Neural cell (in vitro differentiated cells): ENCODE data around the gene IRS1. TPM values are rescaled to one million over a fixed set of nuclear protein-coding genes. Genes with fewer than 3 reads are reported as not detected.

Experiments used
- H2AFZ ChIP-seq: fragments of 200-600, 300-800 bp; sonication (generic), shearing (Covaris generic); 2 replicates; pipeline ENCODE4 v1.6.0; 2014; ENCODE audit warnings: low read depth, mild to moderate bottlenecking, antibody characterized with exemption, low read length, moderate library complexity
- H3F3A ChIP-seq: fragments of 200-600 bp; shearing (Covaris generic); 2 replicates; pipeline ENCODE4 v1.6.1; 2016; ENCODE audit warnings: mild to moderate bottlenecking, moderate library complexity, mixed read lengths, antibody characterized with exemption, low read length; ENCODE audit not compliant: insufficient read depth, poor library complexity, severe bottlenecking
- H3K27ac ChIP-seq: fragments of 200-600, 300-800 bp; sonication (generic), shearing (Covaris generic); 2 replicates; pipeline ENCODE4 v1.5.1; 2014; ENCODE audit warnings: mild to moderate bottlenecking, low read length, moderate library complexity
- H3K27me3 ChIP-seq: fragments of 300-800, 200-600 bp; sonication (generic), shearing (Covaris generic); 2 replicates; pipeline ENCODE4 v1.6.0; 2014; ENCODE audit warnings: mild to moderate bottlenecking, low read depth, low read length, moderate library complexity; ENCODE audit not compliant: insufficient read depth
- H3K36me3 ChIP-seq: fragments of 300-800, 200-600 bp; sonication (generic), shearing (Covaris generic); 2 replicates; pipeline ENCODE4 v1.5.1; 2014; ENCODE audit warnings: mild to moderate bottlenecking, antibody characterized with exemption, low read length, moderate library complexity; ENCODE audit not compliant: insufficient read depth
- H3K4me2 ChIP-seq: fragments of 300-800, 200-600 bp; sonication (generic), shearing (Covaris generic); 2 replicates; pipeline ENCODE4 v1.6.0; 2014; ENCODE audit warnings: mild to moderate bottlenecking, low read length
- H3K4me3 ChIP-seq: fragments of 300-800, 200-600 bp; sonication (generic), shearing (Covaris generic); 2 replicates; pipeline ENCODE4 v1.5.1; 2014; ENCODE audit warnings: mild to moderate bottlenecking, low read length, moderate library complexity
- H3K79me2 ChIP-seq: fragments of 200-600 bp; shearing (Covaris generic); replicated peaks from 2 replicates; pipeline ENCODE4 v1.6.0; 2014; ENCODE audit warnings: mild to moderate bottlenecking, low read length, moderate library complexity; ENCODE audit not compliant: insufficient read depth
- H3K9ac ChIP-seq: fragments of 300-800, 200-600 bp; sonication (generic), shearing (Covaris generic); 2 replicates; pipeline ENCODE4 v1.6.1; 2016; ENCODE audit warnings: mild to moderate bottlenecking, low read length, mixed read lengths
- H3K9me2 ChIP-seq: fragments of 200-600 bp; shearing (Covaris generic); 2 replicates; pipeline ENCODE4 v1.6.1; 2016; ENCODE audit warnings: mild to moderate bottlenecking, low read length, mixed read lengths; ENCODE audit not compliant: insufficient read depth
- H3K9me3 ChIP-seq: fragments of 200-600, 300-800 bp; sonication (generic), shearing (Covaris generic); 2 replicates; pipeline ENCODE4 v1.6.1; 2016; ENCODE audit warnings: mild to moderate bottlenecking, mixed run types, low read length, moderate library complexity, mixed read lengths
- H4K20me1 ChIP-seq: fragments of 200-600 bp; shearing (Covaris generic); 2 replicates; pipeline ENCODE4 v1.6.1; 2016; ENCODE audit warnings: mild to moderate bottlenecking, mixed run types; ENCODE audit not compliant: insufficient read depth
- CTCF ChIP-seq: fragments of 450-650 bp; IDR thresholded peaks from 2 replicates; pipeline ENCODE4 v1.5.1; 2014; ENCODE audit warnings: antibody characterized with exemption, mild to moderate bottlenecking, moderate library complexity; ENCODE audit not compliant: poor library complexity, severe bottlenecking
- EP300 ChIP-seq: fragments of 450-650 bp; conservative IDR thresholded peaks from 2 replicates; pipeline ENCODE4 v1.6.1; 2014; ENCODE audit warnings: antibody characterized with exemption, mild to moderate bottlenecking, moderate library complexity; ENCODE audit not compliant: poor library complexity, severe bottlenecking
- EZH2 ChIP-seq: fragments of 200-600, 300-800 bp; shearing (Covaris generic), sonication (generic); IDR thresholded peaks from 2 replicates; pipeline ENCODE4 v1.6.1; 2014; ENCODE audit warnings: antibody characterized with exemption, low read length, borderline replicate concordance, mild to moderate bottlenecking; ENCODE audit not compliant: insufficient read depth, poor library complexity, severe bottlenecking
- MXI1 ChIP-seq: fragments of 450-650 bp; conservative IDR thresholded peaks from 2 replicates; pipeline ENCODE4 v1.6.1; 2014; ENCODE audit warnings: antibody characterized with exemption, mild to moderate bottlenecking; ENCODE audit not compliant: poor library complexity, severe bottlenecking
- POLR2AphosphoS5 ChIP-seq: IDR thresholded peaks from 2 replicates; pipeline ENCODE4 v1.6.1; 2012
- RAD21 ChIP-seq: fragments of 450-650 bp; conservative IDR thresholded peaks from 2 replicates; pipeline ENCODE4 v1.6.1; 2014; ENCODE audit warnings: antibody characterized with exemption, mild to moderate bottlenecking, moderate library complexity
- REST ChIP-seq: IDR thresholded peaks from 2 replicates; pipeline ENCODE4 v1.6.1; 2012; ENCODE audit warnings: borderline replicate concordance
- SMC3 ChIP-seq: fragments of 450-650 bp; conservative IDR thresholded peaks from 2 replicates; pipeline ENCODE4 v1.6.1; 2014; ENCODE audit warnings: antibody characterized with exemption, mild to moderate bottlenecking, moderate library complexity; ENCODE audit not compliant: poor library complexity
- TAF1 ChIP-seq: IDR thresholded peaks from 2 replicates; pipeline ENCODE4 v1.6.1; 2012; ENCODE audit warnings: low read depth
- polyA plus RNA-seq: library from polyadenylated mRNA; depleted of rRNA; stranded (reverse); fragments of >200 nt; gene quantifications from 2 replicates; pipeline ENCODE4 v1.2.3, GENCODE V29; 2014

IRS1 gene
- polyA plus RNA-seq, 1 donor from 2014 or later, result 7.2 TPM

GRCh38 chr2:226803410-226803809 lies 3.8 kb upstream of the IRS1 start:
- Histone ChIP-seq H4K20me1 (no peaks in the 10 kb centered on the region), H3K36me3 (no peaks in the 10 kb centered on the region), H3F3A (no peaks in the 10 kb centered on the region), H3K9me3 (no peaks in the 10 kb centered on the region), H3K4me2 (no peak overlapping the region), H3K9ac (no peak overlapping the region), H3K27ac (no peak overlapping the region), H3K27me3 (no peaks in the 10 kb centered on the region), H2AFZ (no peak overlapping the region), H3K79me2 (peaks cover 8% of the 10 kb centered on the region), H3K4me3 (no peak overlapping the region), H3K9me2 (no peaks in the 10 kb centered on the region)
- TF ChIP-seq CTCF, result no peak
- TF ChIP-seq TAF1, result no peak
- no peak for TF ChIP-seq SMC3
- no peak for TF ChIP-seq RAD21
- TF ChIP-seq REST, result no peak
- TF ChIP-seq MXI1, result no peak
- no peak for TF ChIP-seq EP300
- TF ChIP-seq EZH2, result no peak
- TF ChIP-seq POLR2AphosphoS5, result no peak

GRCh38 chr2:226802573-226802972 lies 3.0 kb upstream of the IRS1 start:
- H3K9me2 ChIP-seq, result no peaks in the 10 kb centered on the region
- H3K27me3 ChIP-seq, result no peaks in the 10 kb centered on the region
- H3K27ac ChIP-seq, result no peak overlapping the region
- no peak overlapping the region for H3K4me2 ChIP-seq
- TF ChIP-seq MXI1, result no peak
- peak; percentile 82 for TF ChIP-seq CTCF
- no peak for TF ChIP-seq EP300
- peak; percentile 82 for TF ChIP-seq RAD21
- peak; percentile 80 for TF ChIP-seq SMC3
- H3K4me3 ChIP-seq, result no peak overlapping the region
- H3K36me3 ChIP-seq, result peaks cover under 1% of the 10 kb centered on the region
- no peaks in the 10 kb centered on the region for H4K20me1 ChIP-seq
- H3K9me3 ChIP-seq, result no peaks in the 10 kb centered on the region
- no peaks in the 10 kb centered on the region for H3F3A ChIP-seq
- no peak overlapping the region for H2AFZ ChIP-seq
- H3K79me2 ChIP-seq, result peaks cover 17% of the 10 kb centered on the region
- no peak overlapping the region for H3K9ac ChIP-seq
